Gastrocnemius medialis (tissue), 4 donors: ENCODE measurements around the gene PRRT2. TPM values are rescaled to one million over a fixed set of nuclear protein-coding genes. Genes with fewer than 3 reads are reported as not detected.
A peak's percentile ranks its signal among the peaks of the same experiment; 100 is the strongest.

Experiments used
- ATAC-seq, 2 donors: fragments of 150-250 bp; one replicate each; pipeline ENCODE4 v1.9.1; 2016
- DNase-seq, 2 donors: peaks; one replicate each; pipeline ENCODE4 v3.0.0-alpha.2; 2019
- H3K27ac ChIP-seq, 4 donors: fragments of 200-600 bp; sonication (generic); 1 replicate in 1 of 4; 2 replicates in 3 of 4; pipeline ENCODE4 v1.5.1; 2016 to 2018; ENCODE audit warnings: mild to moderate bottlenecking in 2 of 4, moderate library complexity in 1 of 4
- H3K27me3 ChIP-seq, 3 donors: fragments of 200-600 bp; sonication (generic) in 2 of 3; 1 replicate in 1 of 3; 2 replicates in 2 of 3; pipeline versions ENCODE4 v1.5.1 to v1.6.0; 2016 to 2019; ENCODE audit warnings: mild to moderate bottlenecking in 1 of 3, moderate library complexity in 1 of 3
- H3K36me3 ChIP-seq, 2 donors: fragments of 200-600 bp; sonication (generic) in 1 of 2; one replicate each; pipeline ENCODE4 v1.5.1; 2017 to 2018
- H3K4me1 ChIP-seq, 2 donors: fragments of 200-600 bp; sonication (generic) in 1 of 2; one replicate each; pipeline ENCODE4 v1.5.1; 2016 to 2017; ENCODE audit warnings: mild to moderate bottlenecking in 2 of 2
- H3K4me3 ChIP-seq, 4 donors: fragments of 200-600 bp; sonication (generic) in 3 of 4; 1 replicate in 1 of 4; 2 replicates in 3 of 4; pipeline ENCODE4 v1.5.1; 2016 to 2019; ENCODE audit warnings: mild to moderate bottlenecking in 2 of 4
- H3K9me3 ChIP-seq, 3 donors: fragments of 200-600 bp; sonication (generic) in 2 of 3; 1 replicate in 1 of 3; 2 replicates in 2 of 3; pipeline ENCODE4 v1.5.1; 2016 to 2019
- POLR2A ChIP-seq, 2 donors: fragments of 450-650 bp; IDR thresholded peaks; one replicate each; pipeline ENCODE4 v1.6.1; 2017; ENCODE audit warnings: antibody characterized with exemption in 2 of 2, mild to moderate bottlenecking in 2 of 2, moderate library complexity in 2 of 2
- in situ Hi-C, 4 donors: fragments of 200-750 bp; cut with MboI; loops; one replicate each; pipeline versions ENCODE4 v1.15.0 to v1.8.0; 2017; ENCODE audit warnings: low sequenced_read_pairs in 4 of 4
- intact Hi-C: fragments of 100-400 bp; cut with DNase I; formaldehyde crosslinking; loops from one replicate; pipeline ENCODE4 v1.15.1; 2023; ENCODE audit warnings: low total_unique reads
- total RNA-seq, 4 donors: library from RNA; depleted of rRNA; stranded (reverse); fragments of >200 nt; gene quantifications; one replicate each; pipeline versions ENCODE4 v1.1.0 to v1.2.3, GENCODE V29; 2016
- TF ChIP-seq, protein P1 (sequence below), 5 experiments: fragments of 450-650 bp in 3 of 5; fragments of 200-600 bp in 2 of 5; sonication (generic) in 2 of 5; IDR thresholded peaks in 4 of 5; conservative IDR thresholded peaks in 1 of 5; 1 replicate in 4 of 5; 2 replicates in 1 of 5; pipeline ENCODE4 v1.5.1; 2016 to 2019; ENCODE audit warnings: antibody characterized with exemption in 5 of 5, mild to moderate bottlenecking in 3 of 5, moderate library complexity in 3 of 5

The PRRT2 gene
- total RNA-seq, 4 donors from 2014 or later, result 3.5 TPM; not detected in 3

GRCh38 chr16:29802416-29802935 lies 9.5 kb upstream of the PRRT2 start:
- ATAC-seq, result no peak
- Histone ChIP-seq H3K4me3 (no peak overlapping the region), H3K27ac (no peak overlapping the region), H3K27me3 (no peaks in the 10 kb centered on the region), H3K36me3 (peaks cover 0 to 19% of the 10 kb centered on the region in 2 donors), H3K4me1 (peaks cover 10 to 14% of the 10 kb centered on the region in 2 donors), H3K9me3 (no peaks in the 10 kb centered on the region)
- in situ Hi-C loops, result no loop called here
- no peak for DNase-seq
- TF ChIP-seq POLR2A (IDR thresholded peaks at IDR 0.05), result no peak
- TF ChIP-seq, protein P1, sequence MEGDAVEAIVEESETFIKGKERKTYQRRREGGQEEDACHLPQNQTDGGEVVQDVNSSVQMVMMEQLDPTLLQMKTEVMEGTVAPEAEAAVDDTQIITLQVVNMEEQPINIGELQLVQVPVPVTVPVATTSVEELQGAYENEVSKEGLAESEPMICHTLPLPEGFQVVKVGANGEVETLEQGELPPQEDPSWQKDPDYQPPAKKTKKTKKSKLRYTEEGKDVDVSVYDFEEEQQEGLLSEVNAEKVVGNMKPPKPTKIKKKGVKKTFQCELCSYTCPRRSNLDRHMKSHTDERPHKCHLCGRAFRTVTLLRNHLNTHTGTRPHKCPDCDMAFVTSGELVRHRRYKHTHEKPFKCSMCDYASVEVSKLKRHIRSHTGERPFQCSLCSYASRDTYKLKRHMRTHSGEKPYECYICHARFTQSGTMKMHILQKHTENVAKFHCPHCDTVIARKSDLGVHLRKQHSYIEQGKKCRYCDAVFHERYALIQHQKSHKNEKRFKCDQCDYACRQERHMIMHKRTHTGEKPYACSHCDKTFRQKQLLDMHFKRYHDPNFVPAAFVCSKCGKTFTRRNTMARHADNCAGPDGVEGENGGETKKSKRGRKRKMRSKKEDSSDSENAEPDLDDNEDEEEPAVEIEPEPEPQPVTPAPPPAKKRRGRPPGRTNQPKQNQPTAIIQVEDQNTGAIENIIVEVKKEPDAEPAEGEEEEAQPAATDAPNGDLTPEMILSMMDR (IDR thresholded peaks at IDR 0.05 in 4 of 5, conservative IDR thresholded peaks at IDR 0.05 in 1 of 5), result no peak
- intact Hi-C loops, result loop anchor here (10.0 kb wide), 1 partner anchor 828 kb away; the partner anchor contains the start of gene SPNS1

- peak overlapping the region in 1 of 4 donors; percentile 91 for H3K4me3 ChIP-seq
Measured at GRCh38 chr16:29804020-29804419, 8.0 kb upstream of the PRRT2 start.

GRCh38 chr16:29804455-29805231 lies 7.3 kb upstream of the PRRT2 start:
- DNase-seq (peak in 1 of 2 donors; percentile 70), ATAC-seq (peak; percentile 10 to 14)
- H3K36me3 ChIP-seq, result peaks cover 0 to 11% of the 10 kb centered on the region in 2 donors
- H3K27ac ChIP-seq, result peak overlapping the region; percentile 87 to 99 (median 96)
- H3K27me3 ChIP-seq, result no peaks in the 10 kb centered on the region
- peaks cover 32 to 35% of the 10 kb centered on the region in 2 donors for H3K4me1 ChIP-seq
- H3K9me3 ChIP-seq, result no peaks in the 10 kb centered on the region
- peak overlapping the region; percentile 61 to 92 (median 80) for H3K4me3 ChIP-seq
- intact Hi-C loops, result loop anchor here (1.0 to 10.0 kb wide), 10 partner anchors 12 to 1267 kb away; partner anchors contain the start of genes KCTD13, KIF22, MVP and MYL11
- in situ Hi-C loops, result no loop called here
- TF ChIP-seq, protein P1 (IDR thresholded peaks at IDR 0.05 in 4 of 5, conservative IDR thresholded peaks at IDR 0.05 in 1 of 5), result peak in 1 of 5 experiments; percentile 4
- TF ChIP-seq POLR2A (IDR thresholded peaks at IDR 0.05), result peak in 1 of 2 donors; percentile 13

More at GRCh38 chr16:29804020-29804419, 8.0 kb upstream of the PRRT2 start:
- H3K27me3 ChIP-seq, result no peaks in the 10 kb centered on the region
- peaks cover 25 to 28% of the 10 kb centered on the region in 2 donors for H3K4me1 ChIP-seq
- ATAC-seq, result no peak
- in situ Hi-C loops (no loop called here), intact Hi-C loops (loop anchor here (2.0 to 10.0 kb wide), 2 partner anchors 17 to 829 kb away; partner anchors contain the start of genes MVP and SPNS1)
- H3K27ac ChIP-seq, result peak overlapping the region; percentile 87 to 99 (median 96)
- H3K9me3 ChIP-seq, result no peaks in the 10 kb centered on the region
- no peak for DNase-seq
- peaks cover 0 to 11% of the 10 kb centered on the region in 2 donors for H3K36me3 ChIP-seq
- no peak for TF ChIP-seq POLR2A (IDR thresholded peaks at IDR 0.05)
- TF ChIP-seq, protein P1 (IDR thresholded peaks at IDR 0.05 in 4 of 5, conservative IDR thresholded peaks at IDR 0.05 in 1 of 5), result no peak

DNA sequence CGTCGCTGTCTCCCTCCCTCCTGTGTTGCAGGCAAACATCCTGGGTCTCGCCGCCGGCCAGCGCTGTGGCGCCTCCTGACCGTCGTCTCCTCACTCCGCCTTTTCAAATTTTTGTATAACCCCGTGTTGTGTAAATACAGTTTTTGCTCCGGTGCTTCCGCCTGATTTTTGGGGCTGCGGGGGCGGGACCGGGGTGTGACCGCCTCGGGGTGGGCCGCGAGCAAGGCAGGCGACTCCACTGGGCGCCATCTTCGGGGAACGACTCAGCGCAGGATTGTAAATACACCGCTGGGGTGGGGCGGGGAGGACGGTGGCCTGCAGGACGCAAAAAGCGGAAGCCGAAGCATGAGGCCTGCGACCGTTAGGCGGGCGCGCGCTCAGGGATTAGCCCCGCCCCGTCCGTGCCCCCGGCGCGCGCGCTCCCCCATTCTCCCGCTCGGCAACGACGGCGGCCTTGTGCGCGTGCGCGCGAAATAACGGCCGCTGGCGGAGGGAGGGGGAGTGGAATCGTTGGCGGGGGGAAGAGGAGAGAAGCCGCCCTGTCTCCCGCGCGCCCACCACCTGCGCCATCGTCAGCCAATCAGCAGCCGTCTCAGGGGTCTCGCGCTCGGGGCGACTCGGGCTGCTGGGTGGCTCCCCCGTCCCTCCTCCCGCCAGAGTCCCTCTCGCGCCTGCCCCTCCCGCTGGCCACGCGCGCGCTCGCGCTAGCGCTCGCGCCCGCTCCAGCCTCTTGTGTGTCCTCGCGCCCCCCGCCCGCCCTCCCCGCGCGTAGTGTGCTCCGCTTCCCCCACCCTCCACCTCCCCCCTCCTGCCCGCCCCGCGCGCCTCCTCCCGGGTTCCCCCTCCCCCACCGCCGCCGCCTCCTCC lies 6.5 kb upstream of the PRRT2 start:
- in situ Hi-C loops, result no loop called here
- intact Hi-C loops, result loop anchor here (1.0 to 10.0 kb wide), 10 partner anchors 11 to 1268 kb away; partner anchors contain the start of genes KCTD13, KIF22, MVP and MYL11
- no peaks in the 10 kb centered on the region for H3K27me3 ChIP-seq
- DNase-seq (peak; percentile 97), ATAC-seq (peak; percentile 74 to 75)
- peaks cover 0 to 11% of the 10 kb centered on the region in 2 donors for H3K36me3 ChIP-seq
- peak overlapping the region; percentile 61 to 92 (median 80) for H3K4me3 ChIP-seq
- H3K4me1 ChIP-seq, result peaks cover 40 to 43% of the 10 kb centered on the region in 2 donors
- peak overlapping the region; percentile 87 to 99 (median 96) for H3K27ac ChIP-seq
- H3K9me3 ChIP-seq, result no peaks in the 10 kb centered on the region
- TF ChIP-seq, protein P1 (IDR thresholded peaks at IDR 0.05 in 4 of 5, conservative IDR thresholded peaks at IDR 0.05 in 1 of 5), result peak in 1 of 5 experiments; percentile 39
- peak; percentile 93 to 95 for TF ChIP-seq POLR2A (IDR thresholded peaks at IDR 0.05)
